Measurements from ENCODE around the gene TACO1.
A peak's percentile ranks its signal among the peaks of the same experiment; 100 is the strongest.

Gene TACO1

GRCh38 chr17:63645775-63646487 is 45.2 kb downstream of the TACO1 start:
- no peak for TF ChIP-seq CTCF (IDR thresholded peaks at IDR 0.05; ENCODE audit: low read depth, low read length)
- DNase-seq (ENCODE audit: low read depth in 2 of 2): no peak
- no peak overlapping the region for H3K4me3 ChIP-seq (replicated peaks in 1 of 2; ENCODE audit: low read depth in 2 of 2, low read length in 2 of 2)

GRCh38 chr17:63646488-63646806 is 45.8 kb downstream of the TACO1 start:
- no peak overlapping the region for H3K4me3 ChIP-seq (replicated peaks in 1 of 2; ENCODE audit: low read depth in 2 of 2, low read length in 2 of 2)
- TF ChIP-seq CTCF (IDR thresholded peaks at IDR 0.05; ENCODE audit: low read depth, low read length): no peak
- DNase-seq (ENCODE audit: low read depth in 2 of 2): no peak

GRCh38 chr17:63647065-63647725 is 46.5 kb downstream of the TACO1 start:
- peak; percentile 44 to 61 for DNase-seq (ENCODE audit: low read depth in 2 of 2)
- TF ChIP-seq CTCF (IDR thresholded peaks at IDR 0.05; ENCODE audit: low read depth, low read length): no peak
- H3K4me3 ChIP-seq (replicated peaks in 1 of 2; ENCODE audit: low read depth in 2 of 2, low read length in 2 of 2): no peak overlapping the region

GRCh38 chr17:63647936-63648335 is 47.2 kb downstream of the TACO1 start:
- H3K4me3 ChIP-seq (replicated peaks in 1 of 2; ENCODE audit: low read depth in 2 of 2, low read length in 2 of 2): no peak overlapping the region
- no peak for DNase-seq (ENCODE audit: low read depth in 2 of 2)
- no peak for TF ChIP-seq CTCF (IDR thresholded peaks at IDR 0.05; ENCODE audit: low read depth, low read length)

GRCh38 chr17:63649813-63650212 is 49.1 kb downstream of the TACO1 start:
- TF ChIP-seq CTCF (IDR thresholded peaks at IDR 0.05; ENCODE audit: low read depth, low read length): no peak
- no peak overlapping the region for H3K4me3 ChIP-seq (replicated peaks in 1 of 2; ENCODE audit: low read depth in 2 of 2, low read length in 2 of 2)
- DNase-seq (ENCODE audit: low read depth in 2 of 2): no peak

- no peak for TF ChIP-seq CTCF (IDR thresholded peaks at IDR 0.05; ENCODE audit: low read depth, low read length)
- no peak overlapping the region for H3K4me3 ChIP-seq (replicated peaks in 1 of 2; ENCODE audit: low read depth in 2 of 2, low read length in 2 of 2)
- DNase-seq (ENCODE audit: low read depth in 2 of 2): no peak
These were observed 51.4 kb downstream of the TACO1 start for GRCh38 chr17:63652106-63652505.

Measured in cardiac fibroblast (primary cell).